HG03175 (cell line): Measurements from ENCODE around the gene RBM10.

Source experiments
- ATAC-seq: cut with Tn5 transposase; IDR thresholded peaks from one replicate; pipeline ENCODE4 v1.9.1; 2021; ENCODE audit warnings: mild to moderate bottlenecking, moderate library complexity; ENCODE audit not compliant: unreplicated experiment

The RBM10 gene

GRCh38 chrX:47216393-47216925 is 71.4 kb downstream of the RBM10 start:
- ATAC-seq, result no peak

GRCh38 chrX:47217121-47217851 is 72.3 kb downstream of the RBM10 start:
- ATAC-seq, result no peak

- ATAC-seq, result peak; percentile 89
These were observed 72.8 kb downstream of the RBM10 start for GRCh38 chrX:47217852-47218279.

GRCh38 chrX:47218280-47218919 is 73.4 kb downstream of the RBM10 start, which contains the start of gene CDK16:
TSS of gene CDK16 (plus strand) at chrX:47218681. CDS start at chrX:47223558, 4,877 bp downstream.
- ATAC-seq, result peak; percentile 45

GRCh38 chrX:47218920-47219815 is 74.1 kb downstream of the RBM10 start:
- no peak for ATAC-seq

GRCh38 chrX:47221756-47222155 is 76.7 kb downstream of the RBM10 start:
- no peak for ATAC-seq

- ATAC-seq, result no peak
These were observed 77.8 kb downstream of the RBM10 start for GRCh38 chrX:47222751-47223350.

GRCh38 chrX:47223476-47224250 is 78.6 kb downstream of the RBM10 start:
- no peak for ATAC-seq

- ATAC-seq, result no peak
These were observed 79.4 kb downstream of the RBM10 start for GRCh38 chrX:47224266-47224895.

GRCh38 chrX:47224896-47225290 is 79.9 kb downstream of the RBM10 start:
- ATAC-seq, result no peak

- ATAC-seq, result no peak
These were observed 81.0 kb downstream of the RBM10 start for GRCh38 chrX:47226071-47226470.

- ATAC-seq, result no peak
These were observed 81.7 kb downstream of the RBM10 start for GRCh38 chrX:47226531-47227333.

- no peak for ATAC-seq
These were observed 82.2 kb downstream of the RBM10 start for GRCh38 chrX:47227334-47227583.

GRCh38 chrX:47228550-47229270 is 83.7 kb downstream of the RBM10 start:
- no peak for ATAC-seq

GRCh38 chrX:47229427-47229826 is 84.4 kb downstream of the RBM10 start:
- ATAC-seq, result no peak

- ATAC-seq, result no peak
These were observed 85.3 kb downstream of the RBM10 start for GRCh38 chrX:47230136-47230868.

- no peak for ATAC-seq
These were observed 86.1 kb downstream of the RBM10 start for GRCh38 chrX:47231167-47231566.
